Glomerular visceral epithelial cell (primary cell): Measurements from ENCODE around the gene PACRGL.
"Not testable (repeated sequence)": the region's sequence is repeated elsewhere in the genome, so short reads cannot be mapped to it uniquely, and the experiment has no call there.

ENCODE experiments used
- DNase-seq: peaks from one replicate; pipeline ENCODE4 v3.0.0-alpha.2; 2016; ENCODE audit errors: extremely low spot score

Gene PACRGL

DNA sequence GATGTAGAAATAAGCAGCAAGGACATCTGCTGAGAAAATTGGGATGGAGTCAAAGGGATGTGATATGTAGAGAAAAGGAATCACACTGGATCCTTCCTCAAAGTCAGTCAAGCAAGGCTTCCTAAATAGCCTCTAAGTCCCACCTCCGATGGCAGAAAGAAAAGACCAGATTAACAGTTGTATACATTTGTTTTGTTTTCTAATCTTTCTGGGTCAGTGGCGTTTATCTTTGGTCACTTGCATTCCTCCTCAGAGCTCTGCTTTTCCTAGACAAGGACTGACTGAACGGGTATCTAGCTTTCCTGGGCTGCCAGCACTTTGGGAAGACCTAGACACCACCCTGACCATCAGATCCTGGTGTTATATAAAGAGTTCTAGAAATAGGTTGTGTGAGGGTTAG lies 23.2 kb downstream of the PACRGL start:
- DNase-seq, result no peak

DNA sequence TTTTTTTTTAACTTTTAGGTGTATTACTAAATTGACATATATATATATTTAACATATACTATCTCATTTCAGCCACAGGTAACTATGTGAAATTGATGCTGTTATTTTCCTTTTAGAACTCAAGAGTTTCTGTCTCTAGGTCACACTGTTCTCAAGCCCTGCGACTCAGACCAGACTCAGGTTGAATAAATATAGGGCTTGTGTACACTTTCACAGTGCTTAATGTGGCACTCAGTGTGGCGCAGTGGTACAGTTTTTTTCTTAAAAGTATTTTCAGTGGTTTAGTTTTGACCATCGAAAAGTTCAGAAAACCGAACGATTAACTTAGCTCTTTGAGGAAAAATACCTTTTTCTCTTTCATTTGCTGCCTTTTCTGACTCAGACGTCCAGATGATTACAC lies 24.7 kb downstream of the PACRGL start:
- no peak for DNase-seq

DNA sequence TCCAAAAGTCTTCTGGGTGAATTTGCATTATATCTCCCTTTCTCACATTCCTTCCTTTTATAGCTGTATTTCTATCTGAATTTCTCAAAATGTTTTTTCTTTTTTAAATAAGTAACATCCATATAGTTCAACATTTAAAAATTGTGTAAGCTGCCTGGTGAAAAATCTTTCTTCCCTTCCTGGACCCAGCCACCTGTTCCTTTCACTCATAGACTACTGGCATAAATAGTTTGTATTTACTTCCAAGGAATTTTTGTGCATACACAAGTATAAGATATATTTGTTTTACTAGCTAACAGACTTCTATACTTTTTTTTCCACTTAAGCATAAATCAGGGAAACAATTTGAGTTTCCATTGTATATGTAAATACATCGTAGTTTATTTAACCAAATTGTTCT lies 35.7 kb downstream of the PACRGL start:
- DNase-seq, result no peak

DNA sequence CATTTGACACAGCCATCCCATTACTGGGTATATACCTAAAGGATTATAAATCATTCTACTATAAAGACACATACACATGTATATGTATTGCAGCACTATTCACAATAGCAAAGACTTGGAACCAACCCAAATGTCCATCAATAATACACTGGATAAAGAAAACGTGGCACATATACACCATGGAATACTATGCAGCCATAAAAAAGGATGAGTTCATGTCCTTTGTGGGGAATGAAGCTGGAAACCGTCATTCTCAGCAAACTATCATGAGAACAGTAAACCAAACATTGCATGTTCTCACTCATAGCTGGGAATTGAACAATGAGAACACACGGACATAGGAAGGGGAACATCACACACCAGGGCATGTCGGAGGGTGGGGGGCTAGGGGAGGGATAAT lies 45.7 kb downstream of the PACRGL start:
- not testable (repeated sequence) for DNase-seq

DNA sequence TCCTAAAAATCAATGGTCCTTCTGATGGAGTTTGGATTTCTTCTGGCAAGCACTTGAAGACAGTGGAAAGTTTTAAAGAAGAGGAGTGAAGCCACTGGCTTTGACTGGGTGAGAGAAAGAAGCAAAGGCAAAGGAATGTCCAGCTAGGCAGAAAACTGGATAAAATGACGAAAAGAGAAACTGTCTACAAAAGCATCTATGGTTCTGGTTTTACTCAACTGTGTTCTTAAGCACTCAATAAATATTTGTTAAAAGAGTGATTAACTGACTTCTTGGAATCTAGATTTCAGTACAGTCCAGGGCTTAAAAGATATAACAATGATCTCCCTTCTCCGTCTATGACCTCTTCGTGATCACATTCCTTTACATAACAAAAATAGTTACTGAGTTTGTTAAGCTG lies 52.4 kb downstream of the PACRGL start:
- no peak for DNase-seq

DNA sequence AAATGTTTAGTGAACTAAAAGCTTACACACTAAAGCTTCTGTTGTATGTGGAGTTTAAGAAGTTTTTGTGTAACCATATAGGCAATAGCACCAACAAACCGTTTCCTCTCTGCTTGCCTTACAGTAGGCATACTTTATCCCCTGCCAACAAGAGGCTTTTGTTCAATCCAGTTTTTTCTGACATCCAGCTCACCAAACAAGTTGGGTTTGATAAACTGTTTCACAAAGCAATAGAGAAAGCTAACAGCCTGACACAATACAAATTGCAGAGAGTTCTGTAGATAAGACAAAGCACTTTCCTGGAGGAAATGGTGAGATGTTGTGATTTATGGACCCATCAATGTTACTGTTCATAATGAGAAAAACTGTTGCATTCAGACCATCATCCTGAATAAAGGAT lies 53.8 kb downstream of the PACRGL start:
- no peak for DNase-seq

DNA sequence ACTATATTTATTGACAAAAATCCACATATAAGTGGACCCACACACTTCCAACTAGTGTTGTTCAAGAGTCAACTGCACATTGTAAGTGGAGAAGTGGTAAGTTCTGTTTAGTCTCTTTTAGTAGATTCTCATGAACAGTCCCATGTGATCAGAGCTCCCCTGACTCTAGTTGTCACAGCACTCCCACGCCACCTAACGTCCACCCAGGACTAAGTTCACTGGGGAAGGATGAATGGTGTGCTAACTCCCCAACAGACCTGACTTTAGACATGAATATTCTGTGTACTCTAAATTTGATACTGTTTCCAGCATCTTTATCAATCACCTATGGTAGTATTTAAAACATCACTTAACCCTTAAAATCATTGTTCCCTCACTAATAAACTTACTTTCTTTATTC lies 59.8 kb downstream of the PACRGL start:
- no peak for DNase-seq

DNA sequence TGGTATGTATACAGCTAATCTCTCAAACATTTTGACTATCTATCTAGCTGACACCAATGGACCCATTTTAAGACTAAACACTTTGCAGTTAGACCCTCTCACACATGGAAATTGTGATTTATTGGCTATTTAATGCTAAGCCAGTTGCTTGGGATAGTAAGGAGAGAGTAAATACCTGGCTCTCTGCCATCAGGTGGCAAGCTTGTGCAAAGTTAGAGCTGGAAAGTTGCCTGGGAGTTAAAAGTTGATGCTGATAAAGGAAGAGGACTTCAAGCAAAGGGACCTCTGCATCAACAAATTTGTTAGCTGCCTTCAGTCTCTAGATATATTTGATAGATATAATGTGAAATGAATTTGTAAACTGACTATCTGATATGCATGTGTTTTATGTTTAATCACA lies 61.1 kb downstream of the PACRGL start:
- DNase-seq, result no peak

DNA sequence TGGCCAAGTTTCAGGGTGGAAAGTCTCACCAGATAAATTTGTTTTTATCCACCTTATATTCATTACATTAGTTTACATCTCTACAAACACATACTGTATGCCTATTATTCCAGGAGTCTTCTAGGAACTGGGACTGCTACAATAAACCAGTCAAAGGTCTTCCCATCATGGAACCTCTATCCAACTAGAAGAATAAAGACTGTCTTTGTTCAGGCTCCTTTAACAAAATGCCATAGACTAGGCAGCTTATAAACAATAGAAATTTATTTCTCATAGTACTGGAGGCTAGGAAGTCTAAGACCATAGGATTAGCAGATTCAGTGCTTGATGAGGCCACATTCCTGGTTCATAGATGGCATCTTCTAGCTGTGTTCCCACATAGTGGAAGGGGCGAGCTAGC lies 61.6 kb downstream of the PACRGL start:
- no peak for DNase-seq

DNA sequence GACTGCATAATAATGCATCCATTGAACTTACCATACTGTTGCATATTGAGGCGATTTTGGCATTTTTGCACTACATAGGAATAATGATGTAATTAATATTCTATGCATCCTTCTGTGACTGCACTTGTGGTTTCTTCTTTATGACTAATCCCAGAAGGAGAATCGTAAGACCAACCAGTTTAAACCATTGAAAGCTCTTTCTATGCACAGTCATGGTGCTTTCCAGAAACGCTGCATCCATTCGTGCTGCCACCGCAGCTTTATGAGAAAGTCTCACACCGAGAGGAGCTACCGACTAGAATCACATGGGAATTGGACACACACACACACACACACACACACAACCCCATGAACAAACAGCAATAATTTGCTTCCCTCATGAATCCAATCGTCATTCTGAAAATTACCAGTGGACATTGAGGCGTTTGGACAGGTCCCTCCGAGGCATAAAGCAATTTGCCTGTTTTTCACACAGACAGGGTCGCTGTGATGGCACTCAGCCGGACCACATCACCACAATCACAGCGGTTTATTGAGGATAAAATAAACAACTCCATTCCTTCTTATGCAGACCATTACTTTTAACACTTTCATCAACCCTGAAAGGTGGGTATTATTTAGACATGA lies 64.2 kb downstream of the PACRGL start:
- peak; percentile 26 for DNase-seq

DNA sequence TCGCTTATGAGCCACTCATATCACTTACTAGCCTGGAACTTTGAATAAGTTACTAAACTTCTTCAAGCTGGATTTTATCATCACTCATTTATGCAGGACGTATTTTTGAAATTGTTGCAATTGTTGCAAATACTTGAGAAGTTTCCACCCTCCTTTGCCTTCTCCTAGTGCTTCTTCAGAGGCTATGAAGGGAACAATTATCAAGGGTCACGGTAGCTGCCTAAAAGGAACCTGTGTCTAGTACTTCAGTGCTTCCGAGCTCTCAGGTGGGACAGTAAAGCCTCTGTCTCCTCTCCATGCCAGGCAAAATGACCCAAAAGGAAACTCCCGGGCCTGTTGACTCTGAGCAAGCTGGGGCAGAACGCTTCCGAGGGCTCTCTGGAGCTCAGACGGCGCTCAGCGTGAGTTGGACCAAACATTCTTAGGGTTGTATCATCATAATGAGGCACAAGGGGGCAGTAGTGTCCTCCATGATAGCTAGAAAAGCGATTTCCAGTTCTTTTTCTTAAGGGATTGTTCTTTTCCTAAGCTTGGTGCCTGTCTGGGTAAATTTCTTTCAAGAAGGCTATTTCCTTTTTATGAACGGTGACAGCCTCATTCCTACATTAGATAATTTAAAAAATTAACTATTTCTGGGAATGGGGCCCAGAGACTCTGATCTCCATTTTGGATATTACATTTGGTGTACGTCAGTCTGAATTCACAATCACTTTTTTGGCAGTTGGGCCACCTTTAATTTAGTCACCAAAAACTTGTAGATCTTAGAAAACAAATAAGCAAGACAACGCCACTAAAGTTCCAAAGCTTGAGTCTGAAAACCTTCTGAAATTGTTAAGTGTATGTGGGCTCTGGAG lies 73.1 kb downstream of the PACRGL start:
- DNase-seq, result peak; percentile 66

DNA sequence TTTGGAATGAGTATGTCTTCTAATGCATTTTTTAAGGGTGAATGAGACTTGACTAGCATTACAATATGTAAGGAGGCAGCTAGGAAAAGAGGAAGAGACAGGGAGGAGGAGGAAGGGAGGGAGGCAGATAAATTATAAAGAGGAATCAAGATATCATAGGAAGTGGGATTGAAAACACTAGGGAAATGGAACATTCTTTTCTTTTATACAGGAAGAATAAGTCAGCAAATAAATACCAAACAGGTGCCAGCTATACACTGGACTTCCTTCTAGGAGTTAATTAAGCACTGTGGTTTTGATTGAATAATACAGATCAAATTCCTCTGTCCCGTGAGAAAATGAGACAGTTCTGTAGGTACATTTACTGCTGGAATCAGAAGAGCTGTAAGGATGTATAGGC lies 78.6 kb downstream of the PACRGL start:
- DNase-seq, result no peak

DNA sequence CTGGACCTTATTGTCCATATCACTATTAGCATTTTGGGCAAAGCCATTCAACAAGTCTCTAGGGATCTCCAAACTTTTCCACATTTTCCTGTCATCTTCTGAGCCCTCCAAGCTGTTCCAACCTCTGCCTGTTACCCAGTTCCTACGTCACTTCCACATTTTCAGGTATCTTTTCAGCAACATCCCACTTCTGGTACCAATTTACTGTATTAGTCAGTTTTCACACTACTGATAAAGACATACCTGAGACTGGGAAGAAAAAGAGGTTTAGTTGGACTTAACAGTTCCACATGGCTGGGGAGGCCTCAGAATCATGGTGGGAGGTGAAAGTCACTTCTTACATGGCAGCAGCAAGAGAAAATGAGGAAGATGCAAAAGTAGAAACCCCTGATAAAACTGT lies 82.9 kb downstream of the PACRGL start:
- DNase-seq, result not testable (repeated sequence)

DNA sequence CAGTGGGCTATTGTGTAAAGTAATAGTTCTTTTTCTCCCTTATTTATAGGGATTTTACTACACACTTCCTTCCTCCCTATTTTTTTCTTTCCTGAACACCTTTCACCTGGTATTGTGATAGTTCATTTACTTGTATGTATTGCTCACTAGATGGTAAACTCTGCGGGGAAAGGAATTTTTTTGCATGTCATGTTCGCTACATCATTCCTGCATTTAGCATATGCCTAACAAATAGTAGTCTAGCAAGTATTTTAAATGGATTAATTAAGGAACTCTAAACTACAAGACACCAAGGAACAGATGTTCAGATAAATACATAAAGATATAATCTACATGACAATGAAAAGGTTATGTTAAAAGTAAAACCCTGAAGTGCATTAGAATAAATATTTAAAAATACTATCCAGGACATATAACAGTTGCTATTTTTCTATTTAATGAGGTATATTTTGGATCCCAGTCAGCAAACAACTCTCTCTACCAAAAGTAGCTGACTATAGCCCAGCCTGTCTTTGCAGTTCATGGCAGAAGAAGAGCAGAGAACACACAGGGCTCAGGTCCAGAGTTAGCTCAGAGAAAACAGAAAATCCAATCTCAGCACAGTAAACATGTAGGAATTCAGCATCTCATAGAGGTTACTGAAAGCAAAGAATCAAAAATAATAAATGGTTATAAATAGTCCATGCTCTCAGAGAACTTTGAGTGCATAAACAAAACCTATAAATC lies 87.8 kb downstream of the PACRGL start:
- no peak for DNase-seq
